GM19099 (cell line): ENCODE data around the gene DENND2D.

Experiments
- POLR2A ChIP-seq: IDR thresholded peaks from 3 replicates; pipeline ENCODE4 v1.6.1; 2011; ENCODE audit warnings: low read depth; ENCODE audit not compliant: insufficient read length; ENCODE audit errors: extremely low read depth

Gene DENND2D

GRCh38 chr1:111179968-111180533 is 20.4 kb downstream of the DENND2D start:
- no peak for TF ChIP-seq POLR2A

DNA sequence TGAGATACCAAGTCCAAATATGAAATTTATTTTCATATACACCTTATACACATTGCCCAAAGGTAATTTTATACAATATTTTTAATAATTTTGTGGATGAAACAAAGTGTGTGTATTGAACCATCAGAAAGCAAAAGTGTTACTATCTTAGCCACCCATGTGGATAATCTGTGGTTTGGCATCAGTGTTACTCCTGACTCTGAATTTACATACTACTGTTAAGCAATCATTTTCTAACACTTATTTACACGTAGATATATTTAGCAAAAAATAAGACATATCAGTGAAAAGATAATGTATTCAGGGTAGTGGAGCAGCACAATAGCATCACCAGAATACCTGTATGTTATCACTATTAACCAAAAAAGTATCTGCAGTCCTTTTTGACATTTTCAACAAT is 23.8 kb downstream of the DENND2D start:
- no peak for TF ChIP-seq POLR2A

- no peak for TF ChIP-seq POLR2A
Measured at GRCh38 chr1:111175349-111175748, 25.1 kb downstream of the DENND2D start.

DNA sequence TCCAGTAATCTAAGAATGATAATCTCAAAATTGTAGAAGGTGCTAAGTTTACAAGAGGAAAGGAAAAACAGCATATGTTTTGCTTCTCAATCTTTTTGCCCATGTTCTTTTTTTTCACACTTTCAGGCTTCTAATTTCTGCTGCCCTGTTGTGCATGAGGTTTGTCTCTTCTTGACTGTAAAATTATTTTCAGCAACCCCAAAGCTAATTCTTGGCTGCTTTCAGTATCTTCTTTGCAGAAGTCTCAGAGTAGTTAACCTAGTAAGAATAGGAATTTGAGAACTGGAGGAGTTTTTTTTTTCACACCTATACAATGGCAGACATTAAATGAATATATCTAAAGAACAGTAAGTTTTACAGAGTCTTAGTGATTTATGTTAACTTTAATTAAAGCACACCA is 26.4 kb downstream of the DENND2D start:
- TF ChIP-seq POLR2A = no peak

GRCh38 chr1:111172463-111172862 is 28.0 kb downstream of the DENND2D start:
- TF ChIP-seq POLR2A = no peak

DNA sequence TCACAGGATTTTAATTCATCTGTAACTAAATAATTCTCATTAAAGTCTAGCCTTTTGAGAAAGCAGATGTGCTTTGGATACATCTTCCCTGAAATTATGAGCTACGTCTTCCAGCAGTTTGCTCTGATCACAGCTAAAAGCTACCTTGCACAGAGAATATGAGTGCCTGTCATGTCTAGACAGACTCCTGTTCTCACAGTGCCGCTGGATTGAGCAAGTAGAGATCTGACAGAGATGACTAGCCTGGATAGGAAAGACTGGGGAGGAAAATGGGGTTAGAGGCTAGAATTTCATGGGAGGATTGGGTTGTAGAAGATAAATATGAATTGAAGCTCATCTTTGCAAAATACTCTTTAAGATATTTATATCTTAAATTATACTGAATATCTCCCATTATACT is 36.3 kb downstream of the DENND2D start:
- no peak for TF ChIP-seq POLR2A

DNA sequence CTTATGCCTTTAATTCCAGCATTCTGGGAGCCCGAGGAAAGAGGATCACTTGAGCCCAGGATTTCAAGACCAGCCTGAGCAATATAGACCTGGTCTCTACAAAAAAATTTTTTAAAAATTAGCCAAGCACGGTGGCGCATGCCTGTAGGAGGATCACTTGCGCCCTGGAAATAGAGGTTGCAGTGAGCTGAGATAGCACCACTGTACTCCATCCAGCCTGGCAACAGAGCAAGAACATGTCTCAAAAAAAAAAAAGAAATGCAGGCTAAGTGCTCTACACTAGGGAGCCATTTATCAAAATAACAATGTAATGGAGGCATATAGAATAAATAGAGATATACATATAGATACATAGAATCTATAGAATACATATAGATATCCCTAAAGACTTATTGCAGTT is 37.1 kb downstream of the DENND2D start:
- TF ChIP-seq POLR2A = no peak

GRCh38 chr1:111162488-111162880 is 38.0 kb downstream of the DENND2D start:
- TF ChIP-seq POLR2A = no peak

GRCh38 chr1:111161843-111162487 is 38.5 kb downstream of the DENND2D start:
- no peak for TF ChIP-seq POLR2A

- TF ChIP-seq POLR2A = no peak
Measured at GRCh38 chr1:111157431-111157830, 43.0 kb downstream of the DENND2D start.

- TF ChIP-seq POLR2A = no peak
Measured at GRCh38 chr1:111154021-111154999, 46.1 kb downstream of the DENND2D start.

GRCh38 chr1:111151838-111152237 is 48.6 kb downstream of the DENND2D start:
- no peak for TF ChIP-seq POLR2A

GRCh38 chr1:111148376-111148881 is 52.0 kb downstream of the DENND2D start:
- TF ChIP-seq POLR2A = no peak

GRCh38 chr1:111147948-111148347 is 52.5 kb downstream of the DENND2D start:
- TF ChIP-seq POLR2A = no peak

- TF ChIP-seq POLR2A = no peak
Measured at GRCh38 chr1:111145963-111146768, 54.3 kb downstream of the DENND2D start.
